Smooth muscle cell (in vitro differentiated cells): ENCODE measurements around the gene CLEC6A. TPM values are rescaled to one million over a fixed set of nuclear protein-coding genes. Genes with fewer than 3 reads are reported as not detected.
"Not testable (repeated sequence)": the region's sequence is repeated elsewhere in the genome, so short reads cannot be mapped to it uniquely, and the experiment has no call there.

ENCODE experiments used
- DNase-seq: peaks from one replicate; lab custom pipeline; 2025; ENCODE audit not compliant: unreplicated experiment; lab: John Stamatoyannopoulos, UW
- H2AFZ ChIP-seq: fragments of 200-600 bp; sonication (generic); 2 replicates; pipeline ENCODE4 v1.6.0; 2016; ENCODE audit warnings: antibody characterized with exemption, low read depth, mild to moderate bottlenecking
- H3F3A ChIP-seq: fragments of 200-600 bp; sonication (generic); 2 replicates; pipeline ENCODE4 v1.6.0; 2017; ENCODE audit warnings: antibody characterized with exemption, low read depth
- H3K27ac ChIP-seq: fragments of 200-600 bp; sonication (generic); 2 replicates; pipeline ENCODE4 v1.5.1; 2016; ENCODE audit warnings: low read depth, mild to moderate bottlenecking
- H3K27me3 ChIP-seq: fragments of 200-600 bp; sonication (generic); 2 replicates; pipeline ENCODE4 v1.6.1; 2016; ENCODE audit warnings: low read depth, mild to moderate bottlenecking
- H3K36me3 ChIP-seq: fragments of 200-600 bp; sonication (generic); 2 replicates; pipeline ENCODE4 v1.5.1; 2016; ENCODE audit warnings: low read depth
- H3K4me1 ChIP-seq: fragments of 200-600 bp; sonication (generic); 2 replicates; pipeline ENCODE4 v1.5.1; 2016; ENCODE audit warnings: low read depth
- H3K4me2 ChIP-seq: fragments of 200-600 bp; sonication (generic); 2 replicates; pipeline ENCODE4 v1.6.0; 2016; ENCODE audit warnings: mild to moderate bottlenecking
- H3K4me3 ChIP-seq: fragments of 200-600 bp; sonication (generic); 2 replicates; pipeline ENCODE4 v1.5.1; 2016; ENCODE audit warnings: mild to moderate bottlenecking
- H3K79me2 ChIP-seq: fragments of 200-600 bp; sonication (generic); 2 replicates; pipeline ENCODE4 v1.6.0; 2016; ENCODE audit warnings: low read depth, mild to moderate bottlenecking
- H3K9ac ChIP-seq: fragments of 200-600 bp; sonication (generic); 2 replicates; pipeline ENCODE4 v1.6.0; 2016; ENCODE audit warnings: low read depth
- H3K9me3 ChIP-seq: fragments of 200-600 bp; sonication (generic); replicated peaks from 2 replicates; pipeline ENCODE4 v1.5.1; 2016; ENCODE audit warnings: low read depth
- H4K20me1 ChIP-seq: fragments of 200-600 bp; sonication (generic); 2 replicates; pipeline ENCODE4 v1.6.0; 2016; ENCODE audit warnings: low read depth
- WGBS: methylation state at CpG from one replicate; pipeline ENCODE4 v1.1.7; 2016; ENCODE audit warnings: low lambda C conversion rate; 5-methylcytosine and 5-hydroxymethylcytosine counted together
- polyA plus RNA-seq: library from polyadenylated mRNA; unstranded; fragments of >200 nt; fragmentation: Nextera tagmentation; extraction: Ambion mirVana; gene quantifications from 2 replicates; pipeline ENCODE4 v1.2.1, GENCODE V29; 2016
- total RNA-seq: library from RNA; depleted of rRNA; stranded (reverse); fragments of >200 nt; gene quantifications from 2 replicates; pipeline ENCODE4 v1.2.3, GENCODE V29; 2014
- TF ChIP-seq, protein P1 (sequence below): fragments of 200-600 bp; sonication (generic); IDR thresholded peaks from 2 replicates; pipeline ENCODE4 v1.5.1; 2017; ENCODE audit warnings: borderline replicate concordance, mild to moderate bottlenecking, antibody characterized with exemption; ENCODE audit not compliant: insufficient read depth, poor library complexity, severe bottlenecking

The CLEC6A gene
- total RNA-seq (not detected in 2 replicates), polyA plus RNA-seq (not detected in 2 replicates)

- no peak within 1 kb of the TSS for H2AFZ ChIP-seq
- no peaks in the 10 kb centered on the region for H3K9me3 ChIP-seq
- H3F3A ChIP-seq: no peaks in the 10 kb centered on the region
- peaks cover 11% of the 10 kb centered on the region for H3K4me1 ChIP-seq
- no peak within 1 kb of the TSS for H3K4me2 ChIP-seq
- 96% methylated on average over 2 of the region's 2 CpGs for WGBS
- H3K36me3 ChIP-seq: no peaks in the 10 kb centered on the region
- H3K4me3 ChIP-seq: no peak within 1 kb of the TSS
- H3K27ac ChIP-seq: no peak within 1 kb of the TSS
- TF ChIP-seq, protein P1, sequence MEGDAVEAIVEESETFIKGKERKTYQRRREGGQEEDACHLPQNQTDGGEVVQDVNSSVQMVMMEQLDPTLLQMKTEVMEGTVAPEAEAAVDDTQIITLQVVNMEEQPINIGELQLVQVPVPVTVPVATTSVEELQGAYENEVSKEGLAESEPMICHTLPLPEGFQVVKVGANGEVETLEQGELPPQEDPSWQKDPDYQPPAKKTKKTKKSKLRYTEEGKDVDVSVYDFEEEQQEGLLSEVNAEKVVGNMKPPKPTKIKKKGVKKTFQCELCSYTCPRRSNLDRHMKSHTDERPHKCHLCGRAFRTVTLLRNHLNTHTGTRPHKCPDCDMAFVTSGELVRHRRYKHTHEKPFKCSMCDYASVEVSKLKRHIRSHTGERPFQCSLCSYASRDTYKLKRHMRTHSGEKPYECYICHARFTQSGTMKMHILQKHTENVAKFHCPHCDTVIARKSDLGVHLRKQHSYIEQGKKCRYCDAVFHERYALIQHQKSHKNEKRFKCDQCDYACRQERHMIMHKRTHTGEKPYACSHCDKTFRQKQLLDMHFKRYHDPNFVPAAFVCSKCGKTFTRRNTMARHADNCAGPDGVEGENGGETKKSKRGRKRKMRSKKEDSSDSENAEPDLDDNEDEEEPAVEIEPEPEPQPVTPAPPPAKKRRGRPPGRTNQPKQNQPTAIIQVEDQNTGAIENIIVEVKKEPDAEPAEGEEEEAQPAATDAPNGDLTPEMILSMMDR: no peak
- no peaks in the 10 kb centered on the region for H3K79me2 ChIP-seq
- H3K27me3 ChIP-seq: no peaks in the 10 kb centered on the region
- DNase-seq: no peak
- H4K20me1 ChIP-seq: no peaks in the 10 kb centered on the region
- H3K9ac ChIP-seq: no peak within 1 kb of the TSS
Measured at GRCh38 chr12:8455727-8456360, at the start of gene CLEC6A. Gene CLEC6A (plus strand): TSS chr12:8455962. CDS start chr12:8456112, 150 bp downstream.

- H4K20me1 ChIP-seq, H3K79me2 ChIP-seq, H3K36me3 ChIP-seq, H3K4me2 ChIP-seq, H3K27ac ChIP-seq, H3K9ac ChIP-seq, H3K9me3 ChIP-seq, H3K4me1 ChIP-seq, H3K27me3 ChIP-seq, H2AFZ ChIP-seq, H3K4me3 ChIP-seq, H3F3A ChIP-seq, DNase-seq: not testable (repeated sequence)
- TF ChIP-seq, protein P1: peak; percentile 23
- 47% methylated on average over 6 of the region's 6 CpGs for WGBS
Measured at GRCh38 chr12:8419576-8419975, 36.2 kb upstream of the CLEC6A start.

GRCh38 chr12:8420506-8420905 lies 35.3 kb upstream of the CLEC6A start:
- no peak overlapping the region for H2AFZ ChIP-seq
- H3K4me3 ChIP-seq: no peak overlapping the region
- H3K27ac ChIP-seq: no peak overlapping the region

DNA sequence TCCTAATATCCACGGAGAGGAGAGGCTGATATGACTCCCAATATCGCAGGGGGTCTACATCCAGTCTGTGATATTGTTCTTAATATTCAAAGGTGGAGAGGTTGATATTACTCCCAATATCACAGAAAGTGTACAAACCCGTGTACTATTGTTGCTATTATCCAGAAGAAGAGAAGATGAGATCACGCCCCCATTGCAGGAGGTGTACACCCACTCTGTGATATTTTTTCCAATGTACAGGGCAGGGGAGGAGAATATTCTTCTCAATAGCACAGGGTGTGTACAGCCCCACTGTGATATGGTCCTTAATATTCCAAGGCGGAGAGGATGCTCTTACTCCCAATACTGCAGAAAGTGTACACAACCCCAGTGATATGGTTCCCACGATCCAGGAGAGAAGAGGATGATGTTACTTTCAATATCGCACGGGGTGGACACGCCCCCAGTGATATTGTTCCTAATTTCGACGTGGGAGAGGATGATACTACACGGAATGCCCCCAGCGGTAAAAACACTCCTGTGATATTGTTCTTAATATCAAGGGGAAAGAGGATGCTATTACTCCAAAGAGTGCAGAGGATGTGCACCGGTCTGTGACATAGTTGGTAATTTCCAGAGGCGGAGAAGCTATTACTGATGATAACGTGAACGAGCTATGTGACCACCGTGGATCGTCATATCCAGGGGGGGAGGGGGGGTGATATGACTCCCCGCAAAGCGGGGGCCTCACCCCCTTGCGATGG lies 11.1 kb upstream of the CLEC6A start:
- WGBS: 92% methylated on average over 22 of the region's 22 CpGs
- H4K20me1 ChIP-seq, H3K4me1 ChIP-seq, DNase-seq, H3K27me3 ChIP-seq, H3K79me2 ChIP-seq, H3K27ac ChIP-seq, H3K9ac ChIP-seq, H3K4me2 ChIP-seq, H3K36me3 ChIP-seq, H3K4me3 ChIP-seq, H3F3A ChIP-seq, H2AFZ ChIP-seq, H3K9me3 ChIP-seq: not testable (repeated sequence)

More at GRCh38 chr12:8420506-8420905, 35.3 kb upstream of the CLEC6A start:
- no peaks in the 10 kb centered on the region for H4K20me1 ChIP-seq
- no peaks in the 10 kb centered on the region for H3K36me3 ChIP-seq
- no peaks in the 10 kb centered on the region for H3F3A ChIP-seq
- WGBS: 83% methylated on average over 10 of the region's 10 CpGs
- no peaks in the 10 kb centered on the region for H3K4me1 ChIP-seq
- H3K9me3 ChIP-seq: no peaks in the 10 kb centered on the region
- DNase-seq: no peak
- no peaks in the 10 kb centered on the region for H3K27me3 ChIP-seq
- H3K79me2 ChIP-seq: no peaks in the 10 kb centered on the region
- TF ChIP-seq, protein P1: no peak
- H3K9ac ChIP-seq: no peak overlapping the region
- H3K4me2 ChIP-seq: no peak overlapping the region
